C4-2B (cell line): Measurements from ENCODE around the gene WTAP.

Source experiments
- H3K27ac ChIP-seq: fragments of 450-650 bp; 2 replicates; pipeline ENCODE4 v1.5.1; 2017
- CTCF ChIP-seq: fragments of 450-650 bp; conservative IDR thresholded peaks from 2 replicates; pipeline ENCODE4 v1.5.1; 2017; ENCODE audit warnings: mild to moderate bottlenecking
- ZFX ChIP-seq: fragments of 450-650 bp; IDR thresholded peaks from 2 replicates; pipeline ENCODE4 v1.6.1; 2017

The WTAP gene

DNA sequence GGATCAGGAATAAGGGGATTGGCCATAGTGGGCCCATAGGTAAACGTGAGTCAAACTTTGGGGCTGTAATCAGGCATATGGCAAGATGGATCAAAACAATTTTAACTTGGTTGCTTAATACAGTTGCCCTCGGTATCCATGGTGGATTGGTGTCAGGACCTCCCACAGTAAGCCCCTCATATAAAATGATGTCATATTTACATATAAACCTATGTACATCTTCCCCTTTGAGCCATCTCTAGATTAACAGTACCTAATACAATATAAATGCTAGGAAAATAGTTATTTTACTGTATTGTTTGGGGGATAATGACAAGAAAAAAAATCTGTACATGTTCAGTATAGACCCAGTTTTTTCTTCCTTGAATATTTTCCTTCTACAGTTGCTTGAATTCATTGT, 27.1 kb downstream of the WTAP start:
- TF ChIP-seq ZFX = no peak
- no peak for TF ChIP-seq CTCF

GRCh38 chr6:159754959-159755914, 27.9 kb downstream of the WTAP start:
- TF ChIP-seq CTCF (no peak), ZFX (no peak)
- 0 out of 2 replicates have a peak overlapping the region, but pooled peaks have one; percentile 22 for H3K27ac ChIP-seq

More for the DNA sequence above, 27.1 kb downstream of the WTAP start:
- no peak overlapping the region for H3K27ac ChIP-seq

DNA sequence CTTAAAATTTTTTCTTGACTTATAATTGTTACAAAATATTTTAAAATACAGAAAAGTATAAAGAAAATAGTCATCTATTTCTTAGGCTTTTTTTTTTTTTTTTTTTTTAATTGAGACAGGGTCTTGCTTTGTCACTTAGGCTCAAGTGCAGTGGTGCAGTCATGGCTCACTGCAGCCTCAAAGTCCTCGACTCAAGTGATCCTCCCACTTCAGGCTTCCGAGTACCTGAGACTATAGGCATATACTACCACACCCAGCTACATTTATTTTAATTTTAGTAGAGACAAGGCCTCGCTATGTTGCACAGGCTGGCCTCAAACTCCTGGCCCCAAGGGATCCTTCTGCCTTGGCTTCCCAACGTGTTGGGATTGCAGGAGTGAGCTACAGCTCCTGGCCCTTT, 29.2 kb downstream of the WTAP start:
- no peak overlapping the region for H3K27ac ChIP-seq
- TF ChIP-seq ZFX (no peak), CTCF (no peak)

DNA sequence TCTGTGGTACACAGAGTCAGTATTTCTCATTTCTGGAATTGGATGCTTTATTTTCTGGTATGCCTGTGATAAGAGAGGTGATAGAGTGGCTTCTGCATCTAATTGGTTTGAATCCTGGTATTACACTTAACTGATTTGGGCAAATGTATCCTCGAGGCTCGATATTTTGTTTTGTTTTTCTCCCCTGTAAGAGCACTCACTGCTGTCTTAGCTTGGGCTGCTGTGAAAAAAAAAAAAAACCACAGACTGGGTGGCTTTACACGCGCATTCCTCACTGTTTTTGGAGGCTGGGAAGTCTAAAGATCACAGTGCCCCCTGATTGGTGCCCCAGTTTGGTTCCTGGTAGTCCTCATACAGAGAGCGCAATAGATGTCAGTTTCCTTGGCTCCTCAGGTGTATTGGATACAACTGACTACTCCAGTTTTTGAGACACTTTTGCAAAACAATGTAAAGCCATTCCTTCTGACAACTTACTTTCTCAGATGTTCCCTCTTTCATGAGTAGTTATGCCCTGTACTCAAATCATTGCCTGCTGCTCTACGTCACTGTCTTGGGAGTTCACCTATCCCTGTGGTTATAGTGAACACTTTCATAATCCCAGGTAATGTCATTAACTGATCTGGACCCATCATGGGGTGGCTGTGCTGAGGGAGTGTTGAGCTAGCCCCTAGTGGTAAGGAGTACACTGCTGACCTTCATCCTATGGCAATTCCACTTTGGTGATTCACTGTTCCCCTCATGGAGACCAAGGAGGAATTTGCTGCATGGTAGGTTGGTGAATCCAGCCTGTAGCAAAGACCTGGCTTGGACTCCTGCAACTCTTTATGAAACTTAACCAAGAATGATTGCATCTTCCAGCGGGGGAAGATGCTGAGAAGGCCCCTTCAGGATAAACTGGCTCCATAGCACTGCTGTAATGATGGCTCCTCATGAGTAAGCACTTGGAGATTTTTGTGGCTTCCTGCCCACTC, 31.0 kb downstream of the WTAP start:
- TF ChIP-seq ZFX = no peak
- no peak for TF ChIP-seq CTCF
- no peak overlapping the region for H3K27ac ChIP-seq

GRCh38 chr6:159759645-159760044, 32.3 kb downstream of the WTAP start:
- no peak for TF ChIP-seq CTCF
- TF ChIP-seq ZFX = no peak
- H3K27ac ChIP-seq = no peak overlapping the region

GRCh38 chr6:159760602-159761057, 33.3 kb downstream of the WTAP start:
- H3K27ac ChIP-seq = peak overlapping the region; percentile 87; the same call in 1 of the 2 replicates
- no peak for TF ChIP-seq ZFX
- TF ChIP-seq CTCF = no peak
